IPS-11a (cell line): ENCODE data around the gene ADGRF5.
"Not testable (repeated sequence)": the region's sequence is repeated elsewhere in the genome, so short reads cannot be mapped to it uniquely, and the experiment has no call there.

Source experiments
- H3K4me3 ChIP-seq: one replicate; pipeline ENCODE4 v1.5.1; 2013; ENCODE audit warnings: low read depth, low read length, control low read depth

The ADGRF5 gene

GRCh38 chr6:46893648-46894047 lies 28.1 kb downstream of the ADGRF5 start:
- H3K4me3 ChIP-seq, result no peak overlapping the region

- no peak overlapping the region for H3K4me3 ChIP-seq
These were observed 30.4 kb downstream of the ADGRF5 start for GRCh38 chr6:46891252-46891795.

- no peak overlapping the region for H3K4me3 ChIP-seq
These were observed 33.2 kb downstream of the ADGRF5 start for GRCh38 chr6:46888578-46888977.

GRCh38 chr6:46888031-46888430 lies 33.7 kb downstream of the ADGRF5 start:
- H3K4me3 ChIP-seq, result no peak overlapping the region

GRCh38 chr6:46882645-46883044 lies 39.1 kb downstream of the ADGRF5 start:
- H3K4me3 ChIP-seq, result no peak overlapping the region

- no peak overlapping the region for H3K4me3 ChIP-seq
These were observed 42.7 kb downstream of the ADGRF5 start for GRCh38 chr6:46879003-46879402.

- H3K4me3 ChIP-seq, result no peak overlapping the region
These were observed 45.6 kb downstream of the ADGRF5 start for GRCh38 chr6:46876126-46876525.

GRCh38 chr6:46867411-46867810 lies 54.3 kb downstream of the ADGRF5 start:
- no peak overlapping the region for H3K4me3 ChIP-seq

- H3K4me3 ChIP-seq, result no peak overlapping the region
These were observed 56.5 kb downstream of the ADGRF5 start for GRCh38 chr6:46865221-46865620.

GRCh38 chr6:46863791-46864190 lies 57.9 kb downstream of the ADGRF5 start:
- H3K4me3 ChIP-seq, result no peak overlapping the region

GRCh38 chr6:46862381-46862780 lies 59.4 kb downstream of the ADGRF5 start:
- no peak overlapping the region for H3K4me3 ChIP-seq

GRCh38 chr6:46855966-46856365 lies 65.8 kb downstream of the ADGRF5 start:
- not testable (repeated sequence) for H3K4me3 ChIP-seq

- not testable (repeated sequence) for H3K4me3 ChIP-seq
These were observed 70.2 kb downstream of the ADGRF5 start for GRCh38 chr6:46851576-46851975.

GRCh38 chr6:46850792-46851191 lies 70.9 kb downstream of the ADGRF5 start:
- H3K4me3 ChIP-seq, result no peak overlapping the region

GRCh38 chr6:46849361-46849690 lies 72.4 kb downstream of the ADGRF5 start:
- no peak overlapping the region for H3K4me3 ChIP-seq

- H3K4me3 ChIP-seq, result no peak overlapping the region
These were observed 72.9 kb downstream of the ADGRF5 start for GRCh38 chr6:46848684-46849360.

- H3K4me3 ChIP-seq, result no peak overlapping the region
These were observed 76.6 kb downstream of the ADGRF5 start for GRCh38 chr6:46845126-46845525.

GRCh38 chr6:46842252-46842846 lies 79.4 kb downstream of the ADGRF5 start:
- not testable (repeated sequence) for H3K4me3 ChIP-seq

- H3K4me3 ChIP-seq, result no peak overlapping the region
These were observed 83.7 kb downstream of the ADGRF5 start for GRCh38 chr6:46838033-46838432.

- not testable (repeated sequence) for H3K4me3 ChIP-seq
These were observed 86.7 kb downstream of the ADGRF5 start for GRCh38 chr6:46834991-46835390.

GRCh38 chr6:46834257-46834916 lies 87.4 kb downstream of the ADGRF5 start:
- H3K4me3 ChIP-seq, result not testable (repeated sequence)

GRCh38 chr6:46832816-46833215 lies 88.9 kb downstream of the ADGRF5 start:
- H3K4me3 ChIP-seq, result no peak overlapping the region
